Superior temporal gyrus (tissue), 1 donor: ENCODE results near the gene RNF220.
A peak's percentile ranks its signal among the peaks of the same experiment; 100 is the strongest.

Experiments
- DNase-seq: peaks from one replicate; pipeline ENCODE4 v3.0.0-alpha.2; 2016; ENCODE audit errors: extremely low spot score

The RNF220 gene

GRCh38 chr1:44587796-44588460 is 182.9 kb downstream of the RNF220 start:
- peak; percentile 49 for DNase-seq

- DNase-seq, result no peak
Observed at GRCh38 chr1:44588551-44589210, 183.6 kb downstream of the RNF220 start.

GRCh38 chr1:44590475-44590874 is 185.4 kb downstream of the RNF220 start:
- DNase-seq, result peak; percentile 30

GRCh38 chr1:44591381-44591780 is 186.3 kb downstream of the RNF220 start:
- peak; percentile 31 for DNase-seq

GRCh38 chr1:44592208-44593145 is 187.4 kb downstream of the RNF220 start:
- peak; percentile 97 for DNase-seq

GRCh38 chr1:44594353-44594752 is 189.3 kb downstream of the RNF220 start:
- peak; percentile 45 for DNase-seq

GRCh38 chr1:44594871-44595735 is 190.0 kb downstream of the RNF220 start:
- peak; percentile 90 for DNase-seq

- DNase-seq, result no peak
Observed at GRCh38 chr1:44596511-44596910, 191.5 kb downstream of the RNF220 start.

GRCh38 chr1:44598167-44598566 is 193.1 kb downstream of the RNF220 start:
- DNase-seq, result no peak

- DNase-seq, result no peak
Observed at GRCh38 chr1:44602634-44603628, 197.9 kb downstream of the RNF220 start.

GRCh38 chr1:44603718-44604117 is 198.7 kb downstream of the RNF220 start:
- DNase-seq, result no peak

GRCh38 chr1:44604157-44604955 is 199.3 kb downstream of the RNF220 start:
- no peak for DNase-seq

GRCh38 chr1:44605914-44606615 is 201.0 kb downstream of the RNF220 start:
- no peak for DNase-seq

GRCh38 chr1:44606701-44607281 is 201.7 kb downstream of the RNF220 start:
- no peak for DNase-seq

- DNase-seq, result no peak
Observed at GRCh38 chr1:44608141-44608540, 203.1 kb downstream of the RNF220 start.

- no peak for DNase-seq
Observed at GRCh38 chr1:44609412-44609767, 204.3 kb downstream of the RNF220 start.

GRCh38 chr1:44609768-44610526 is 204.9 kb downstream of the RNF220 start:
- no peak for DNase-seq
